Type B pancreatic cell (in vitro differentiated cells): Measurements from ENCODE around the gene TEX35. TPM values are rescaled to one million over a fixed set of nuclear protein-coding genes. Genes with fewer than 3 reads are reported as not detected.

Experiments
- DNase-seq: peaks from one replicate; pipeline ENCODE4 v3.0.0; 2021; ENCODE audit warnings: mixed read lengths; ENCODE audit not compliant: unreplicated experiment; ENCODE audit errors: extremely low spot score
- H3K27ac Mint-ChIP-seq: 2 replicates; pipeline ENCODE4 v1.8.0; 2021; ENCODE audit warnings: mild to moderate bottlenecking, mixed read lengths
- H3K27me3 Mint-ChIP-seq: 2 replicates; pipeline ENCODE4 v1.8.0; 2021; ENCODE audit warnings: mixed read lengths
- H3K36me3 Mint-ChIP-seq: 2 replicates; pipeline ENCODE4 v1.8.0; 2021; ENCODE audit warnings: mixed read lengths
- H3K4me1 Mint-ChIP-seq: one replicate; pipeline ENCODE4 v1.8.0; 2021; ENCODE audit warnings: mixed read lengths; ENCODE audit not compliant: unreplicated experiment
- H3K4me3 Mint-ChIP-seq: 2 replicates; pipeline ENCODE4 v1.8.0; 2021; ENCODE audit warnings: mild to moderate bottlenecking, mixed read lengths
- H3K9me3 Mint-ChIP-seq: 2 replicates; pipeline ENCODE4 v1.8.0; 2021; ENCODE audit warnings: mixed read lengths
- total RNA-seq: library from RNA; stranded (reverse); gene quantifications from 2 replicates; pipeline ENCODE4 v1.2.1, GENCODE V29; 2021; ENCODE audit warnings: low replicate concordance
- TF ChIP-seq, protein P1 (sequence below): fragments of 200-600 bp; sonication (generic); conservative IDR thresholded peaks from 2 replicates; pipeline ENCODE4 v1.5.0; 2021; ENCODE audit warnings: antibody characterized with exemption, mild to moderate bottlenecking

Gene TEX35
- total RNA-seq, 1 donor from 2014 or later: not detected

DNA sequence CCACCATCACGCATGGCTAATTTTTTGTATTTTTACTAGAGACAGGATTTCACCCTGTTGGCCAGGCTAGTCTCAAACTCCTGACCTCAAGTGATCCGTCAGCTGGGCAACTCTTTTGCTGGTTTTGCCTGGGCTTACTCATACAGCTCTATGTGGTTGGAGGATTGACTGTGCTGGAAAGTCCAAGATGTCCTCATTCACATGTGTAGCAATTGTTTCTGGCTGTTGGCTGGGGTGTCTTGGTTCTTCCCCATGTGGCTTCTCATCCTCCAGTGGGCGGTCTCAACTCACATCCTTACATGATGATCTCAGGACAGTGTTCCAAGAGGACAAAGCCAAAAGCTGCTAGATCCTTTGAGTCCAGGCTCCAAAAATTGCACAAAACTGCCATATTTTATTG, 53.3 kb downstream of the TEX35 start:
- TF ChIP-seq, protein P1, sequence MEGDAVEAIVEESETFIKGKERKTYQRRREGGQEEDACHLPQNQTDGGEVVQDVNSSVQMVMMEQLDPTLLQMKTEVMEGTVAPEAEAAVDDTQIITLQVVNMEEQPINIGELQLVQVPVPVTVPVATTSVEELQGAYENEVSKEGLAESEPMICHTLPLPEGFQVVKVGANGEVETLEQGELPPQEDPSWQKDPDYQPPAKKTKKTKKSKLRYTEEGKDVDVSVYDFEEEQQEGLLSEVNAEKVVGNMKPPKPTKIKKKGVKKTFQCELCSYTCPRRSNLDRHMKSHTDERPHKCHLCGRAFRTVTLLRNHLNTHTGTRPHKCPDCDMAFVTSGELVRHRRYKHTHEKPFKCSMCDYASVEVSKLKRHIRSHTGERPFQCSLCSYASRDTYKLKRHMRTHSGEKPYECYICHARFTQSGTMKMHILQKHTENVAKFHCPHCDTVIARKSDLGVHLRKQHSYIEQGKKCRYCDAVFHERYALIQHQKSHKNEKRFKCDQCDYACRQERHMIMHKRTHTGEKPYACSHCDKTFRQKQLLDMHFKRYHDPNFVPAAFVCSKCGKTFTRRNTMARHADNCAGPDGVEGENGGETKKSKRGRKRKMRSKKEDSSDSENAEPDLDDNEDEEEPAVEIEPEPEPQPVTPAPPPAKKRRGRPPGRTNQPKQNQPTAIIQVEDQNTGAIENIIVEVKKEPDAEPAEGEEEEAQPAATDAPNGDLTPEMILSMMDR: no peak
- Mint-ChIP-seq H3K36me3 (peaks cover 7% of the 10 kb centered on the region), H3K9me3 (peaks cover 3% of the 10 kb centered on the region), H3K27me3 (no peaks in the 10 kb centered on the region), H3K27ac (no peak overlapping the region), H3K4me1 (peaks cover 13% of the 10 kb centered on the region), H3K4me3 (no peak overlapping the region)
- DNase-seq: no peak

DNA sequence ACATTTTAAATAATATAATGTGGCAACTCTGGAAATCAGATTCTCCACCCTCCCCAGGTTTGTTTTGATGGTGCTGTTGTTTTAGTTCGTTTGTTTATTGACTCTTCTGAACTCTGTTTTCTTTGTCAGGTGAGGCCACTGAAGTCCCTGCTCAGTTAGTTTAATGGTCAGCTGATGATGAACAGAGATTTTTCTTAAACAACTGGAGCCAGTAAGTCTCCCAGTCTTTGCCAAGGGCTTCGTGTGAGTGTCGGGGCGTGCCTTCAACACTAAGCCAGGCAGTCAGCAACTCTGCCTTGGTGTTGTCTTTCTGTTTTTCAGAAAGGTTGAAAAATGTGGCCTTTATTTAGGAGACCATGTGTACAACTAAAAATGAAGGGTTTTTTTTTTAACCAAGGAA, 58.9 kb downstream of the TEX35 start:
- Mint-ChIP-seq H3K4me1 (peaks cover 9% of the 10 kb centered on the region), H3K36me3 (peaks cover 4% of the 10 kb centered on the region), H3K4me3 (no peak overlapping the region), H3K27ac (no peak overlapping the region), H3K9me3 (no peaks in the 10 kb centered on the region), H3K27me3 (no peaks in the 10 kb centered on the region)
- TF ChIP-seq, protein P1: no peak
- DNase-seq: no peak

Other genes starting within 250 kb of the TEX35 start
- gene CLEC20A, start 16.1 kb upstream of the TEX35 start, total RNA-seq: not detected in 2 replicates
- gene RALGPS2, start 212.1 kb downstream of the TEX35 start, total RNA-seq: 47.2 and 47.8 TPM in 2 replicates